CD4-positive, alpha-beta T cell treated with Interleukin-1 beta for 1 hour (primary cell): Measurements from ENCODE around the gene BTNL3.

Source experiments
- DNase-seq, 2 donors: peaks; one replicate each; pipeline ENCODE4 v3.0.0-alpha.2; 2020 to 2022

Gene BTNL3

DNA sequence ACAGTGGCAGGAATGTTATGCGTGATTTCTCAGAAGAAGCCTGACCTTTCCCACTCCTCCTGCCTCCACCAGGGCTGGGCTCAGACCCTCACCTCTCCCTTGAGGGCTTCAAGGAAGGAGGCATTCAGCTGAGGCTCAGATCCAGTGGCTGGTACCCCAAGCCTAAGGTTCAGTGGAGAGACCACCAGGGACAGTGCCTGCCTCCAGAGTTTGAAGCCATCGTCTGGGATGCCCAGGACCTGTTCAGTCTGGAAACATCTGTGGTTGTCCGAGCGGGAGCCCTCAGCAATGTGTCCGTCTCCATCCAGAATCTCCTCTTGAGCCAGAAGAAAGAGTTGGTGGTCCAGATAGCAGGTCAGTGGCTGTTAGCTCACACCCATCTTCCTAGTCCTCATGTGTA, 61.4 kb downstream of the BTNL3 start:
- no peak for DNase-seq

DNA sequence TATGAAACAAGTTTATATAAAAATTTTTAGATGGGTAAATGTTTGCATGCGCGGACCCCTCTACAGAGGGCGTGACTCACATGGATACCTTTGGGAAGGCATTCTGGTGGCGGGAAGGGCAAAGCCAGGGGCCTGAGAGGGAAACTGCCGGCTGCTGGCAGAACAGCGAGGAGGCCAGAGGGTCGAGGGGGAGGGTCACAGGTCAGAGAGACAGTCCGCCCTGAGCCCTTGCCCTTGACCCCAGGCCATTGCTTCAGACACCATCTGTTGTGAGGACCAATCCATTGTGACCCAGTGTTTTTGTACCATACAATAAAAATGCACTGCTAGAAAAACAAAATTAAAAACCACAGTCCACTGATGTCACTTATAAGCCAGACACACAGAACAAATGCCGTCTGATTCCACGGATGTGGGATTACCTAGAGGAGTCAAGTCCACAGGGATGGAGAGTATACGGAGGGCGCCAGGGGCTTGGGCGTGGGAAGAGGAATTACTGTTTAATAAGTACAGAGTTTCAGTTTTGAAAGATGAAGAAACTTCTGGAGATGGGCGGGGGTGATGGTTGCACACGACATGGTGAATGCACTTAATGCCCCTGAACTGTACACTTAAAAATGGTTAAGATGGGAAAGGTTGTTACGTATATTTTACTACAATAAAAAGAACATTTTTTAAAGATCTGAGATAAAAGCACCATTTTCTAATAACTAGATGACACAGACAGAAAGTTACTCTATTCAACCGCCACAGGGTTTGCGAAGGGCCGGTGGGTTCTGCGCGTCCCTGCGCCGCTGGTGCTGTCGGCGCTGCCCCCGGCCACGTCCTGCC, 63.4 kb downstream of the BTNL3 start:
- DNase-seq: no peak

DNA sequence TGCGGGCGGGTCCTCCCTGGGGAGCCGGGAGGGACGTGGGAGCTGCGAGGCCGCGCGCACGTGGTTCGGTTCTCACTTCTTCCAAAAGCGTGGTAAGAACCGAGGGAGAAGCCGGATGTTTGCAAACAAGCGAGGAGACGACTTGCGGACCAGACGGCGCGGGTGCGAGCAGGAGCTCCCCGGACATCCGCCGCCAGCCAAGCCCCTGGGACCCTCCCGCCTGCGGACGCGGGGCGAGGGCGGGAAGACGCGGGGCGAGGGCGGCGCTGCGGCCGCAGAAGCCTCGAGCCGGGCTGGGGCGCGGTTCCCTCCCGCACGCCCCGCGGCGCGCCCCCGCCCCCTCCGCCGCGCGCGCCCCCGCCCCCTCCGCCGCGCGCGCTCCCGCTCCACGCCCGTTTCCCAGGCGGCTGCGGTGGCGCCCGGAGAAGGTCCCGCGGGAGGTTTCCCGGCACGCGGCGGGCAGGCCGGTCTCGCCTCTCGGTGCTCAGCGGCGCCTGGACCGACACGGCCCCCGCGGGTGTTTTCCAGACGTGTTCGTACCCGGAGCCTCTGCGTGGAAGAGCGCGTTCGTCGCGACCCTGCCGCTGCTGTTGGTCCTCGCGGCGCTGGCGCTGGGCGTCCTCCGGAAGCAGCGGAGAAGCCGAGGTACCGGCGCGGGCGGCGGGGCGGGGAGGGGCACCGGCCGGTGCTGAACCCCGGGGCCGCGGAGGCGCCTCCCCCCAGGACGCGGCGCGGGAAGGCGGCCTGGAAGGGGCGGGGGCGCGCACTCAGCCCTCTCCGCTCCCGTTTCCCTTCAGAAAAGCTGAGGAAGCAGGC, 64.2 kb downstream of the BTNL3 start:
- no peak for DNase-seq

DNA sequence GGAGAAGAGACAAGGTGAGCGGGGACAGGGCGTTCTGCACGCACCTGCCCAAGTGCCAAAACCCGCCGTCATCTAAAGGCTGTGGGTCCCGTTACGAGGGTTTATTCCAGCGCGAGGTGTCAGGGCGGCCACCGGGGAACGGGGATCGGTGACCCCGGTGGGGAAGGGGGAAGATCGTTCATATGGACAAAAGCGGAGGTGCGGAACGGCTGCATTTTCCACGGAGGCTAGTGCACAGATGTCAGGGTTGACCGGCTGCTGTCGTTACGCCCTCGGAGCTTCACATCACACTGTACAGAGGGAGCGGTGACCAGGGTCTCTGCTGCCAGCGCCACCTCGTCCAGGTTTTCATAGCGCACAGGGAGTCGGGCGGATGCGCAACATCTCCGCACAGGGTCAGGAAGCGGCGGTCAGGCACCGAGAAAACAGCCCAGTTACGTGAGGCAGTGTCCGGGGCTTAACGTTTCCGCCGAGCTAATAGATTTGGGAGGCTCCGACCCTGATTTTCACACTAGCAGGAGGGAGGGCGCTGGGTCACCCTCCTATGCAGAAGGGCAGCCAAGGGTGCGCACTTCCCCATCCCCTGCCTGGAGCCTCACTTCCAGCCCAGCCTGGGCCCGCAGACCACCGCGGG, 65.0 kb downstream of the BTNL3 start:
- no peak for DNase-seq

DNA sequence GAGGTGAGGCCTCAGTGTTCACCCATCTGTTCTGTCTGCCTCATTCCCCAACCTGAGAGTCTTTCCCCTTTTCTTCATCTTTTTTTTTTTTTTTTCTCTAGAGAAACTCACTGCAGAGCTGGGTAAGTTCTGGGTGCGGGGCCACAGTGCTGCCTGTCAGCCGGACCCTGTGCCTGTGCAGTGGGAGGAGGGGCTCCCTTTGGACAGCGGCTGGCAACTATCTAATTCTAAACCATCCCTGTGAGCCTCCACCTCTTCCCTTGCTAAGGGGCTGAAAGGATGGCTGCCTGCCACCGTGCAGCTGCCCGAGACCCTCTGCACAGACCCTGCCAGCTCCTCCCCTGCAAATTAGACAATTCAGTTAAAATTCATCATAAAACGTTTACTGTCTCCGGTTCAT, 65.5 kb downstream of the BTNL3 start:
- no peak for DNase-seq

DNA sequence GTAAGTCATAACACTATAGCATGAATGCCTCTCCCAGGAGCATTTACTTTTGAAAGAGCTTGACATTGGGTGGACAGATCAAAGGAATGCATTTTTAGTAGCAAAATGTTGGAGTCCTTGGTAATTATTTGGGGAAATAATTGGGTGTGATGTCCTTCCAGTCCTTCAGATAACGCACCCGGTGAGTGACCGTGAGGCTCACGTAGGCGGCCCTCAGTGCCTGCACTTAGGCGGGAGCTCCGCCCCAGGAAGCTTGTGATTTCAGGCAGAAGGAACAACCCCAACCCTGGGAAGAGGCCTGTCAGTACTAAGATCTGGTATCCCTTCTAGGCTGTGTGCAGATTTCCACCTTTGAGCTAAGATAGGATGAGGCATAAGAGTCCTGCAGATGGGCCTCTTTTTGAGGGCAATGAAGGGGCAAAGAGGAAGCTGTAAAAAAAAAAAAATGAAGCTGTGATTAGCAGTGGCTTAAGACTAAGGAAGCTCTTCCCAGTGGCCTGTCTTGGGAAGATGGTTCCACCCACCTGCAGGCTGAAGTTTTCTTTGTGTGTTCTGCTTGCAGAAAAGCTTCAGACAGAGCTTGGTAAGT, 66.3 kb downstream of the BTNL3 start:
- DNase-seq: no peak
